Measurements from ENCODE around the gene TMEM208. TPM values are rescaled to one million over a fixed set of nuclear protein-coding genes. Genes with fewer than 3 reads are reported as not detected.

The TMEM208 gene
- total RNA-seq, 4 donors from 2014 or later = 19.5 to 26.7 (median 23.8) TPM

- Histone ChIP-seq H3K9me3 (no peaks in the 10 kb centered on the region), H3K4me1 (peaks cover 31 to 46% (median 39%) of the 10 kb centered on the region in 4 donors), H3K36me3 (no peaks in the 10 kb centered on the region), H3K27me3 (peaks cover 0 to 55% (median 9%) of the 10 kb centered on the region in 4 donors), H3K4me3 (no peak overlapping the region), H3K27ac (replicated peaks in 1 of 4) (no peak overlapping the region)
- DNase-seq (ENCODE audit: extremely low spot score) = no peak
- TF ChIP-seq POLR2A (IDR thresholded peaks at IDR 0.05; ENCODE audit: low read depth) = no peak
- no peak for TF ChIP-seq EP300 (IDR thresholded peaks at IDR 0.05)
- TF ChIP-seq POLR2AphosphoS5 (IDR thresholded peaks at IDR 0.05) = no peak
- TF ChIP-seq CTCF (IDR thresholded peaks at IDR 0.05) = no peak
- WGBS = 87% methylated on average over 4 of the region's 4 CpGs
- intact Hi-C loops (cut with DNase I) = no loop called here
Measured at GRCh38 chr16:67250045-67250327, 23.1 kb downstream of the TMEM208 start.

GRCh38 chr16:67252609-67253497 lies 25.9 kb downstream of the TMEM208 start:
- Histone ChIP-seq H3K27ac (replicated peaks in 1 of 4) (no peak overlapping the region), H3K4me1 (peaks cover 16 to 19% (median 16%) of the 10 kb centered on the region in 4 donors), H3K4me3 (no peak overlapping the region), H3K9me3 (no peaks in the 10 kb centered on the region), H3K36me3 (no peaks in the 10 kb centered on the region), H3K27me3 (peaks cover 0 to 78% (median 11%) of the 10 kb centered on the region in 4 donors)
- 94% methylated on average over 1 of the region's 4 CpGs for WGBS
- no peak for TF ChIP-seq POLR2AphosphoS5 (IDR thresholded peaks at IDR 0.05)
- TF ChIP-seq POLR2A (IDR thresholded peaks at IDR 0.05; ENCODE audit: low read depth) = no peak
- TF ChIP-seq EP300 (IDR thresholded peaks at IDR 0.05) = no peak
- no peak for TF ChIP-seq CTCF (IDR thresholded peaks at IDR 0.05)
- no peak for DNase-seq (ENCODE audit: extremely low spot score)
- intact Hi-C loops (cut with DNase I) = no loop called here

DNA sequence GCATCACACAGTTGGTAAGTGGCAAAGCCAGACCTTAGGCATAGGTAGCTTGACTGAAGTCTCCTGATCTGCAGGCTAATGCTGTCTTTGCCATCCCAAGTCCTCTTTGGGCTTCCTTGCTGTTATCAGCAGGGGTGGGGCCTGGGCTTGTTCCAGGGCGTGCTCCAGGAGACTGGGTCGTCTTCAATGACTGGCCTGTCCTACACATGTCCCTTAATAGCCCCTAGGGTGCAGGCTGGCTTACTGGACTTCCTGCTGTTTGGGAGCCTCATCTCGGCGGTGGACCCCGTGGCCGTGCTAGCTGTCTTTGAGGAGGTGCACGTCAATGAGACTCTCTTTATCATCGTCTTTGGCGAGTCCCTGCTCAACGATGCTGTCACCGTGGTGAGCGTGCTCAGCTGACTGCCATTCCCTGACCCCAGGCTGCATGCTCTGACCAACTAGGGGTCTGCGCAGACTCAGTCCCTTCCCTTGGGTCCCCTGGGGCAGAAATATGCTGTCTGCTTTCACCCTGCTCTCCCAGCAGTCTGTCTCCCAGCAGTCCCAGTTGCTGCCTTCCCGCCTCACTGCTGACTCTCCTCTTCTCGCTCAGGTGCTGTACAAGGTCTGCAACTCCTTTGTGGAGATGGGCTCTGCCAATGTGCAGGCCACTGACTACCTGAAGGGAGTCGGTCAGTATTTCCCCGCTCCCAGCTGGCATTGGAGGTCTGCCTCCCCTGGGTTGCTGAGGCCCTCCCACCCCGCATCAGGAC lies 28.0 kb downstream of the TMEM208 start:
- Histone ChIP-seq H3K9me3 (no peaks in the 10 kb centered on the region), H3K27ac (replicated peaks in 1 of 4) (no peak overlapping the region), H3K36me3 (no peaks in the 10 kb centered on the region), H3K4me3 (no peak overlapping the region), H3K27me3 (peaks cover 0 to 67% (median 7%) of the 10 kb centered on the region in 4 donors), H3K4me1 (no peaks in the 10 kb centered on the region)
- intact Hi-C loops (cut with DNase I) = no loop called here
- WGBS = 91% methylated on average over 17 of the region's 18 CpGs
- DNase-seq (ENCODE audit: extremely low spot score) = no peak
- TF ChIP-seq POLR2A (IDR thresholded peaks at IDR 0.05; ENCODE audit: low read depth) (no peak), POLR2AphosphoS5 (IDR thresholded peaks at IDR 0.05) (no peak), CTCF (IDR thresholded peaks at IDR 0.05) (no peak), EP300 (IDR thresholded peaks at IDR 0.05) (no peak)

DNA sequence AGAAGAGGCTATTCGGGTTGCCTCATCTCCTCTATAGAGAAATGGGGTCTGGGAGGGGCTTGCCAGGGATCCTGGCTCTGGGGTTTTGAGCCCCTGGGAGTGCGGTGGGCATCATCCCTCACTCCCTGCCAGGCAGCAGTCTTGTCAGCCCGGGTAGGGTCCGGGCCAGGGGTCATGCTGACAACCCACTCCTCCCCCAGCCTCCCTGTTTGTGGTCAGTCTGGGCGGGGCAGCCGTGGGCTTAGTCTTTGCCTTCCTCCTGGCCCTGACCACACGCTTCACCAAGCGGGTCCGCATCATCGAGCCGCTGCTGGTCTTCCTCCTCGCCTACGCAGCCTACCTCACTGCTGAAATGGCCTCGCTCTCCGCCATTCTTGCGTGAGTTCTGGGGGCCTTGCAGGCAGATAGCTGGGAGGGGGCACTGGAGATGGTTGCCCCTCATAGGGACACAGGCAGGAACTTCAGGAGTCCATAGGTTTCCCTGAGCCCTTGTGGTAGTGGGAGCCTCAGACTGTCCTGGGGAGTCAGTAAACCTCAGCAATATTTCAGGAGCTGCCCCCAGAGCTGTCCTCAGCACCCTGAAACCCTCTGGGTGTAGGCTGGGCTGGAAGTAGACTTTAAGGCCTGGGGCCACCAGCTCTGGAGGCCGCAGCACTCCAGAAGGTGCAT lies 28.8 kb downstream of the TMEM208 start:
- TF ChIP-seq EP300 (IDR thresholded peaks at IDR 0.05) (no peak), POLR2AphosphoS5 (IDR thresholded peaks at IDR 0.05) (no peak), CTCF (IDR thresholded peaks at IDR 0.05) (no peak), POLR2A (IDR thresholded peaks at IDR 0.05; ENCODE audit: low read depth) (no peak)
- WGBS = 89% methylated on average over 14 of the region's 17 CpGs
- Histone ChIP-seq H3K4me1 (no peaks in the 10 kb centered on the region), H3K4me3 (no peak overlapping the region), H3K9me3 (no peaks in the 10 kb centered on the region), H3K36me3 (no peaks in the 10 kb centered on the region), H3K27ac (replicated peaks in 1 of 4) (no peak overlapping the region), H3K27me3 (peaks cover 0 to 60% (median 6%) of the 10 kb centered on the region in 4 donors)
- no peak for DNase-seq (ENCODE audit: extremely low spot score)
- intact Hi-C loops (cut with DNase I) = no loop called here
